HCT116 (cell line): Measurements from ENCODE around the gene SEC62. TPM values are rescaled to one million over a fixed set of nuclear protein-coding genes. Genes with fewer than 3 reads are reported as not detected.

ENCODE experiments used
- total RNA-seq: library from RNA; stranded (reverse); gene quantifications from one replicate; pipeline ENCODE4 v1.2.1, GENCODE V29; 2021; ENCODE audit not compliant: unreplicated experiment

SEC62 gene
- total RNA-seq, 1 experiment from 2014 or later = 55.4 TPM

Other genes starting within 250 kb of the SEC62 start
- 47.0 TPM for gene TERC, start 201.7 kb upstream of the SEC62 start, total RNA-seq
- 1.2 TPM for gene ACTRT3, start 197.2 kb upstream of the SEC62 start, total RNA-seq
- gene MYNN, start 193.4 kb upstream of the SEC62 start, total RNA-seq = 13.5 TPM
- not detected for gene LRRIQ4, start 153.9 kb upstream of the SEC62 start, total RNA-seq
- not detected for gene LRRC34, start 153.9 kb upstream of the SEC62 start, total RNA-seq
- gene LRRC31, start 96.9 kb upstream of the SEC62 start, total RNA-seq = not detected
- gene SAMD7, start 55.2 kb upstream of the SEC62 start, total RNA-seq = not detected
- gene GPR160, start 71.2 kb downstream of the SEC62 start, total RNA-seq = 9.9 TPM
- 40.1 TPM for gene PHC3, start 214.9 kb downstream of the SEC62 start, total RNA-seq